CD4-positive, alpha-beta T cell treated with Interleukin-17A for 1 hour (primary cell): ENCODE measurements around the gene ANKRD52.
A peak's percentile ranks its signal among the peaks of the same experiment; 100 is the strongest.
"Not testable (repeated sequence)": the region's sequence is repeated elsewhere in the genome, so short reads cannot be mapped to it uniquely, and the experiment has no call there.

Experiments used
- DNase-seq: peaks from one replicate; pipeline ENCODE4 v3.0.0-alpha.2; 2020

The ANKRD52 gene

DNA sequence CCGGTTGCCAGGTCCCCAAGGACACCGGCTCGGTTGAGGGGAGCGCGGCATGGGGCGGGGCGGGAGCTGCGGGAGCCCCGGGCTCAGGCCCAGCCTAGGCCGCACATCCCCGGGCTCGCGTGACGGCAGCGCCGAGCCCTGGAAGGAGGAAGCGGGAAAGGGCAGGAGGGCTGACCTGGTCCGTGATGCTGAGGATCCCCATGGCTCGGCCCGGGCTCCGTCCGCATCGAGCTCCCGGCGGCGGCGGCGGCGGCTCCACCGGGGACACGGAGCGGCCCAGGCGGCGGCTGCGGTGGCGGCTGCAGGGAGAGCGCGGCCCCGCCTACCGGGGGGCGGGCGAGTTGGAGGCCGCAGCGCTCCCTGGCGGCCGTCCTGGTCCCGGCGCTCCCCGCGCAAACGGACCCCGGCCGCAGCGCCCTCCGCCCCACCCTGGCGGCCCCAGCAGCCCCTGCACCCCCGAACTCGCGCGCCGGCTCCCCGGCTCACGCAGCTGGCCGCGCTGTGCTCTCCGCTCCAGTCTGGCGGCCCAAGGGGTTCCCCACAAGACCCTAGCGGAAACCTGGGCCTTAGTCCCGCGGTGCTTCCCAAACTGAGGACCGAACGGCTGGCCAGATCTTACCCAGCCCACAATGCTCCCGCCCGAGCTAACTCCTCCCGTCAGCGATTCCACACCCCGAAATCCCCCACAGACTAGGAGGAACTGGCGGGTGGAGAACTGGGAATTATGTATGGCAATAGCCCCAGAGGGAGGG is at the start of gene ANKRD52:
Gene ANKRD52, minus strand, starts transcription at position 317 of the 752 bp plus-strand sequence. Its CDS starts 115 bp downstream, at position 202.
- peak; percentile 77 for DNase-seq

DNA sequence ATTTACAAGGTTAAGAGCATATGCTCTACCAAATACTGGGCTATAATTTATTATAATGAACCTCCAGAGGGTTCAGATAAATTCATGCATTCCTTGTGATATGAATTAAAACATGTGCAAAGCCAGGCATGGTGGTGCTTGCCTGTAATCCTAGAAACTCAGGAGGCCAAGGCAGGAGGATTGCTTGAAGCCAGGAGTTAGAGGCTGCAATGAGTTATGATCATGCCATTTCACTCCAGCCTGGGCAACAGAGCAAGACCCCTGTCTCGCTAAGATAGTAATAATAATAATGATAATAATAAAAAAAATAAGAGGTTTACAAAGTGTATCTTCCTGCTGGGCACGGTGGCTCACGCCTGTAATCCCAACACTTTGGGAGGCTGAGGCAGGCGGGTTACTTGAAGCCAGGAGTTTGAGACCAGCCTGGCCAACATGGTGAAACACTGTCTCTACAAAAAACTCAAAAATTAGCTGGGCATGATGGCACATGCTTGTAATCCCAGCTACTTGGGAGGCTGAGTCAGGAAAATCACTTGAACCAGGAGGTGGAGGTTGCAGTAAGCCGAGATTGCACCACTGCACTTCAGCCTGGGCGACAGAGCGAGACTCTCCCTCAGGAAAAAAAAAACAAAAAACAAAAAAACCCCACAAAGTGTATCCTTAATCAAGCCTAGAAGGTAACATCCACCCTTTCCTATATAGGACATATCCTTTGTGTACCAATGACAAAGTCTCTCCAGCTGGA is 49.2 kb upstream of the ANKRD52 start:
- no peak for DNase-seq

DNA sequence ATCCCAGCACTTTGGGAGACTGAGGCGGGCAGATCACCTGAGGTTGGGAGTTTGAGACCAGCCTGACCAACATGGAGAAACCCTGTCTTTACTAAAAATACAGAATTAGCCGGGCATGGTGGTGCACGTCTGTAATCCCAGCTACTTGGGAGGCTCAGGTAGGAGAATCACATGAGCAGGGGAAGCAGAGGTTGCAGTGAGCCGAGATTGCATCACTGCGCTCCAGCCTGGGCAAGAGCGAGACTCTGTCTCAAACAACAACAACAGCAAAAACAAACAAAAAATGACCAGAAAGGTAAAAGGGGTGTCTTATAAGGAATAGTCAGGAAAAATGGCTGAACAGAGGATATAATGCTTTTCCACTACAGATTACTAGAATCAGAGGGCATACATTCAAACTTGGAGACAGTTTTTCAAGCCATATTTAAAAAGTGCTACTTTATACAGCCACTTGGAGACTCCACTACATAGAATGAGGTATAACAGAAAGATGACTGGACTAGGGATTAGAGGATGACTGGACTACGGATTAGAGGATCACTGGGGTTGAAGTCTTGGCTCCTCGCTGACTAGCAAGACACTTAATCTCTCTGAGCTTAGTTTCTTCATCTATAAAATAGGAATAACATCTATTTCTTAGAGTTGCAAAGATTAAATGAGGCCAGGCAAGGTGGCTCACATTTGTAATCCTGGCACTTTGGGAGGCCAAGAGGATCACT is 46.8 kb upstream of the ANKRD52 start:
- no peak for DNase-seq

DNA sequence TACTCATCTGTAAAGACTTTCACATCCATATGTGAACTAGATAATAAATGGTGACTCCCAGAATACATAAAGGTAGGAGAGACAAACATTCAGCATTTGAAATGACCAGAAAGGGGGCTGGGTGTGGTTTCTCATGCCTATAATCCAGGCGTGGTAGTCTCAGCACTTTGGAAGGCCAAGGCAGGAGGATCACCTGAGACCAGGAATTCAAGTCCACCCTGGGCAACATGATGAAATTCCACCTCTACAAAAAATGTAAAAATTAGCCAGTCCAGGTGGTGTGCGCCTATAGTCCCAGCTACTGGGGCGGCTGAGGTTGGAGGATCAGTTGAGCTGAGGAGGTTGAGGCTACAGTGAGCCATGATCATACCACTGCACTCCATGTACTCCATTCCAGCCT is 46.1 kb upstream of the ANKRD52 start:
- DNase-seq = no peak

DNA sequence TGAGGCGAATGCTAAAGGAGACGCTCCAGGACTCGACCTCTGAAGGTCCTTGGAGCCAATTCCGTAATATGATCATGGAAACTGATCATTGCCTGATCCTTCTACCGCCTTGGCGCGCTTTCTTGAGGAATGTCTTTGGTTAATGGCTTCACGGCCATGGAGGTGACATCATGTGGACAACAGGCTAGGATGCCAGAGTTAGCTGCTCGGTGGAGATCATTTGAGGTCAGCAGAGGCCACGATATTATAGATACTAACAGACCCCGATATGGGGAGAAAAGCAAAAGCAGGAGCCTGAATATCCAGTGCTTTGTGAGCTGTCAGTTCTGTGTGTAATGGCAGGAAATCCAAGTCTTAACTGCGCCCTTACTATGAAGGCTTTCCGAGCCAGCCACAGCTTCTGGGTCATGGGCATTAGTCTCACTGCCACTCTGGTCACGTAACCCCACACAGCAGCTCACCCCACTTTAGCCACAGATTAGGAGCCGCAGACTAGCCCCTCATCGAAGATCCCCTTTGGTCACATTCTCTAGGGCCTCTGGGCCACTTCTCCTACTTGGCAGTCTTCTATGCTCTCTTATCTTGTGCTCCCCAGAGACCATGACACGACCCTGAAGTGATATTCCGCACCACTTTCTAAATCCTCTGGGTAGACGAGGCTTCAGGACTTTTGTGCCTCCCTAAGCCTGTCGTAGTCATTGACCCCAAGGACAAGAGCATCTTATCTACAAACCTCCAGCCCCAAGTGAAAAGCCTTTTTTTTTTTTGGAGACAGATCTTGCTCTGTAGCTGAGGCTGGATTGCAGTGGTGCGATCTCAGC is 42.7 kb upstream of the ANKRD52 start:
- no peak for DNase-seq

DNA sequence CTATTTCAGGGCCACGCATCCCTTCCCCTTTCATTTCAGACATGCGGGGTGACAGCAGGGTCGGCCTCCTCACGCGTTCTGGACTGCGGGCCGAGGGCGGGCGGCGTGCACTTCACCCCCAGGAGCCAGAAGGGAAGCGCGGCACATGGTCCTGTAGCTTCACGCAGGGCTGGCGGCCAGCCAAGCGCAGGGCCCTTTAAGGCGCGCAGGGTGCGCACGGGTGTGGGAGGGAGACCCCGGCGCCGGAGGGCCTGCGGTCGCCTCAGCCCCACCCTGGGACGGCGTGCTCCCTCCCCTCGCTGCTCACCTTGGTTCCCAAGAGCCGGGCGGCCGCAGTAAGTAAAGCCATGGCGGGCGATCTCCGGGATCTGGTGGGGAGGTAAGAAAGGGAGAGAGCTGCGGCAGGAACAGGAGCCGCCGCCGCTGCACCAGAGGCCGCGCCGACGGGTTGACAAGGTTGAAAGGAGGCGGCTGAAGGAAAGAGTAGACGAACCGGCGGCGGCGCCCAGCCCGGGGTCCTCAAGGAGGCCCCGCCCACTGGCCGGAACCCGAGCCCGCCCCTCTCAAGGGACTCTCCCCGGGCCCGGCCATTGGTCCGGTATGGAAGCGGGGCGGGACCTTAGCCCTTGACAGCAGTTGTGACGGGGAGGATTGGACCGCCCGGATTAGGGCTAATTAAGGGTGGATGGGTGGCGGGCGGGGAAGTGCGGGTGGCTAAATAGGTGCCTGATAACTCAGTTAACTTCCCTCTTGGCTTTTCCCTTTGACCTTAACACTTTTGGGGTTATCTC is 41.9 kb upstream of the ANKRD52 start, which contains the start of gene CS:
Gene CS, minus strand, starts transcription at position 478 of the 791 bp plus-strand sequence. Its CDS starts 129 bp downstream, at position 349.
- DNase-seq = peak; percentile 99

DNA sequence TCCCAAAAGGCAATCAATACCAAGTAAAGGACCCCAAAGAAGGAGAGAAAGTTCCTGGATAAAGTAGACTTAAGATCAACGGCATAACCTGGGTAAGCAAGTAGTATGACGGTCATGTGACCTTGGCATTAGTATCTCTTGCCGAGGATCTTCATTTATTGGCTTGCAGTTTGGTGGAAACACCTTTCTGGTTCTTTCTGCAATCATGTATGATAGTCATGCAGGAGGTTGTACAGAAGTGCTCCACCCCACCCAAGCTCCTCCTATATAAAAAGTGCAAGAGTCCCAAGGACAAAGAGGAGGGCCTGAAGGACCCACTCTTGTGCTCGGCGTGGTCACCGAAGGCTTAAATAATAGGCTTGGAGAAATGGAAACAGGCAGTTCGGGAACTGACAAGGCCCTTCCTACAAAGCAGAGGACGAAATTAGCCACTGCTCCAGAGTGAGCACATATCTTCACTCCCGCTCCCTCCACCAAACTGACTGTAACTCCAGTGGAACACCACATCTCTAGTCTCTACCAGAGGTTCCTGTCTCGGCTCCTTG is 41.2 kb upstream of the ANKRD52 start:
- DNase-seq = peak; percentile 57

DNA sequence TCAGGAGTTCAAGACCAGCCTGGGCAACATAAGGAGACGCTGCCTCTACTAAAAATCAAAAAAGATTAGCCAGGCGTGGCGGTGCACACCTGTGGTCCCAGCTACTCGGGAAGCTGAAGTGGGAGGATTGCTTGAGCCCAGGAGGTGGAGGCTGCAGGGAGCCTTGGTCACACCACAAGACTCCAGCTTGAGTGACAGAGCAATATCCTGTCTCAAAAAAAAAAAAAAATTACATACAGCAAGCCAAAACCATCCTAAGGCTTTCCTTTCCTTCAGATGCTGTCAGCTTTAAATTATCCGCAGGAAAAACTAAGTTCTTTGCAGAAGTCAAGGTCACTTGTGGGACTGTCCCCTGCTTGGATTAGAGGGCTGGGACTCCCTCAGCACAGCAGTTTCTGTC is 40.6 kb upstream of the ANKRD52 start:
- no peak for DNase-seq

DNA sequence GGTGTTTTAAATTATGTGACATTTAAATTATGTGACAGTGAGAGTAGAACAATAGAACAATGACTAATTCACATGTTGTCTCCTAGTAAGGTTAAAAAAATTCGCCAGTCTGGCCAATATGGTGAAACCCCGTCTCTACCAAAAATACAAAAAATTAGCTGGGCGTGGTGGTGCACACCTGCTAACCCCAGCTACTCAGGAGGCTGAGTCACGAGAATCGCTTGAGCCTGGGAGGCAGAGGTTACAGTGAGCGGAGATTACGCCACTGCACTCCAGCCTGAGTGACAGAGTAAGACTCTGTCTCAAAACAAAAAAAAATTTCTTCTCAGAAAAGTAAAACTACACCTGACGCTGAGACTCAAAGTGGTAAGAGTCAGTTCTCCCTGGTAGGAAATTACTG is 39.2 kb upstream of the ANKRD52 start:
- no peak for DNase-seq

DNA sequence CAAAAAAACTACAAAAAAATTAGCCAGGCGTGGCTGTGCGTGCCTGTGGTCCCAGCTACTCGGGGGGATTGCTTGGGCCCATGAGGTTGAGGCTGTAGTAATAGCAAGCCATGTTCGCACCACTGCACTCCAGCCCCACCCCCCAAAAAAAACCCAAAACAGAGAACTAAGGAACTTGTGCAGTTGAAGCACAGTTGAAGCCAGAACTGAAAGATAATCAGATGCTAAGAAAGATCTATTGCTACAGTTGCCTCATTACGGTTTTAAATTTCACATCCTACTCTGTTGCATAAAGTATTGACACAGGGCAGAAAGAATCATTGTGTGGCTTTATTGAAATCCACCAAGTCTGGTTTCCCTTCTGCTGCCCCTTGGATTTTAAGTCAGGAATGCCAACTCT is 38.1 kb upstream of the ANKRD52 start:
- DNase-seq = no peak

DNA sequence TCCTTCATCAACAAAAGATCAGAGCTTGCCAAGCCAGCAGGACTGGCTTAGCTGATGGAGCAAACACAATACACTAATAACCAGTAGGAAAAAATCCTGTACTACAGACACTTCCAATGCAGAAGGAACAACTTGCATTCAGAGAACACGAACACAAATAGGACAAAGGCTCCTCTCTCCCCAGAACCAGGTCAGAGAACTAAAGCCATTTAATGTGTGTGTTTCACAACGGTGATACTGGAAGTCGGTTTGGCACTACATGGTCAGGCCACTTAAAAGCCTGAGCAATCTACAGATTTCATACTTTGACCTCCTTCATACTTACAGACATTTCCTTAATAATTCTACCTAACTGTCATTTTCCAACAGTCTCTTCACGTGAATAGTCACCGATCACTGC is 35.6 kb upstream of the ANKRD52 start:
- no peak for DNase-seq

DNA sequence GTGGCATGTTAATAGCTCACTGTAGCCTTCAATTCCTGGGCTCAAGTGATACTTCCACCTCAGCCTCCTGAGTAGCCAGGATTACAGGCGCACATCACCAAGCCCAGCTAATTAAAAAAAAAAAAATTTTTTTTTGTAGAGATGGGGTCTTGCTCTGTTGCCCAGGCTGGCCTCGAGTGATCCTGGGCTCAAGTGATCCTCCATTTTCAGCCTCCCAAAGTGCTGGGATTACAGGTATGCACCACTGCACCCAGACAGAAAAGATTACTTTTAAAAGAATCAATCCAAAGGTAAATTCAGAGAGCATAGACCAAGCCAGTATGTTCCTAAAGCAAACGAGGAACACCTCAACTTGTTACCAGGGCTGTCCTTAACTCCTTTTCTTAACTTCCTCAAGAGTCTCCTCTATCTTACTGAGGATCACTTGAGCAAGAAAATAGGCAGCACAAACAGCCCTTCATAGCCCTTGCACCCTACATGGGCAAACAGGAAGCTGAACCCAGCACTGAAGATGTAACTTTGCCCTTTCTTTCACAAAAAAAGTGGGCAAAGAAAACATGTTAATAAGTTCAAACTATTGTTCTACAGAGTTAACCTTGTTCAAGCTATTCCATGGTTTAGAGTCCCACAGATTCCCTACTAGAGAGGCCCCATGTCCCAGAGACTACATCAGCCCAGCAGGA is 30.7 kb upstream of the ANKRD52 start:
- no peak for DNase-seq

DNA sequence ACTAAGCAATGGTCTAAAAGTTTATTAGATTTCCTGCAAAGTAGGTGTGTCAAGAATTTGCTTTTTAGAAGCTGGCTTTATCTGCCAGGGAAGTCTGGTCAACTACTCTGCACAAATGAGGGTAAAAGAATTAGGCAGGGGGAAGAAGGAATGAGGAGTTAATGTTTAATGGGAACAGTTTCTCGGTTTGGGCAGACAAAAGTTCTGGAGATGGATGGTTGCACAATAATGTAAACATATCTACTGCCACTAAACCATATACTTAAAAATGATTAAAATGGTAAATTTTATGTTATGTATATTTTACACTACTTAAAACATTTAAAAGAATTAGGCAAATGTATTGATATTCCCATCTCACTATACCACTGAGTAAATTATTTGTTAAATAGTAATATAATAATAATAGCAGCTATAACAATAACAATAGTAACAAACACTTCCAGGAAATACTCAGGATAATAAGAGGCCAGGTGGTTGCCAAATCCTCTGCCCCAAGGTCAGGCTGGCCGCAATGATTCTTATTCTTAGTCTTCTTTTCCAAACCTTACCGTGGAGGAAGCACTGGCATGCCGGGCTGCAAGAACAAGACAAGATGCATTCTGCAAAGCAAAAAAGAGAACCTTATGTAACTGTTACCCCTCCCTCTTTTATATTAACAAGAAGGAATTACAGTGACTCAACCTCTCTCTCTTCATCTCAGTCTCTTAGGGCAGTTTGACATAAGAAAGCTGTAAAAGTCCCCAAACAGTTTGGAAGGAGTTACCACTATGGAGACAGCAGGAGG is 28.1 kb upstream of the ANKRD52 start:
- no peak for DNase-seq

DNA sequence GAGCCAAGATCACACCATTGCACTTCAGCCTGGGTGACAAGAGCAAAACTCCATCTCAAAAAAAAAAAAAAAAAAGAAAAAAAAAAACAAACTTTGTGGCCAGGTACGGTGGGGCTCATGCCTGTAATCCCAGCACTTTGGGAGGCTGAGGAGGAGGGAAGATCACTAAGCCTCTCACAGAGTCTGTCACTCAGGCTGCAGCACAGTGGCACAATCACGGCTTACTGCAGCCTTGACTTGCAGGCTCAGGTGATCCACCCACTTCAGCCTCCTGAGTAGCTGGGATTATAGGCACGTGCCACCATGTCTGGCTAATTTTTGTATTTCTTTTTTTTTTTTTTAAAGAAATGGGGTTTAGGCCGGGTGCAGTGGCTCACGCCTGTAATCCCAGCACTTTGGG is 26.1 kb upstream of the ANKRD52 start:
- DNase-seq = not testable (repeated sequence)

DNA sequence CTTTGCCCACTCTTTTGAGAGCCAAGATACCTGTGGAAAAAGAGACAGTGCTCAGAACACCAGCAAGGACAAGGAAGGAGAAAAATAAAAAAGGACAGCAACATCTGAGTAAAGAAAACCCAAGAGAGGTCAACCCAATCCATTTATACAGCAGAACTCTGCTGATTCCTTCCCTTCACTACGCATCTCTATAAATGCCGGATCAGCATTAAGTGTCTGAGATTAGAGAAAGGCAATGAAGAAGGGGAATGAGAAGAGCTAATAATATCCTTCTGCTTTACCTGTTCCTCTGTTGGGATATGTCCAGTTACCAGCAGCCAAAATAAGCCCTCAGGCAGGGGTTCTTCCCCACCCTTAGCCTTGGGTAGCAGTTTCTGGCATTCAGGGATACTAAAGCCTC is 24.4 kb upstream of the ANKRD52 start:
- no peak for DNase-seq

DNA sequence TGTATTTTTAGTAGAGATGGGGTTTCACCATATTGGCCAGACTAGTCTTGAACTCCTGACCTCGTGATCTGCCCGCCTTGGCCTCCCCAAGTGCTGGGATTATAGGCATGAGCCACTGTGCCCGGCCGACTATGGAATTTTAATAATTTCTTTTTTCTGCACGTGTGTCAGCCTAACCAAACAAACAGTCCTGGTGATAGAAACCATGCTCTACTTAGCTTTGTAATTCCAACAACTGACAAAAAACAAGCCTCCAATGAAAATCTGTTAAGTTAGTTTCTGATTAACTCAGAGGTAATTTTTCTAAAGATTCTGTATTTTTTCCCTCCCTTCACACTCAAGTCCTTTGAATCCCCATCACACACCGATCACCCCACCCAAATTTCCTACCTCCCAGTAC is 23.8 kb upstream of the ANKRD52 start:
- DNase-seq = no peak

DNA sequence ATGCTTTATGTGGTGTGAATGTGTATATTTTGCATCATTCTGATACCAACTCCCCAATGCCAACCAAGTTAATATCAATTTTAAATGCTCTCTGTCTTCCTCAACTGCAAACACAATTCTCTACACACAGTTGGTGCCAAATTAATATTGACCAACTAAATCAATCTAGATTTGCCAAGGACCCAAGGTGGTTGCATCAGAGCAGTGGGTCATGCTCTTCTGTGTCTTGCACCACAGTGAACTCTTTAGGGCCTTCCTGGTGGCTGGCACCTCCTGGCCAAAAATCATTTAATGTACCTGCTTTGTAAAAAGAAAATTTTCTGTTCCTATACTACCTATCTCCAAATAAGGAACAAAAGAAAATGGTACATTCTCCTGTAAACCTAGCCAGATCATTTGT is 22.7 kb upstream of the ANKRD52 start:
- no peak for DNase-seq

DNA sequence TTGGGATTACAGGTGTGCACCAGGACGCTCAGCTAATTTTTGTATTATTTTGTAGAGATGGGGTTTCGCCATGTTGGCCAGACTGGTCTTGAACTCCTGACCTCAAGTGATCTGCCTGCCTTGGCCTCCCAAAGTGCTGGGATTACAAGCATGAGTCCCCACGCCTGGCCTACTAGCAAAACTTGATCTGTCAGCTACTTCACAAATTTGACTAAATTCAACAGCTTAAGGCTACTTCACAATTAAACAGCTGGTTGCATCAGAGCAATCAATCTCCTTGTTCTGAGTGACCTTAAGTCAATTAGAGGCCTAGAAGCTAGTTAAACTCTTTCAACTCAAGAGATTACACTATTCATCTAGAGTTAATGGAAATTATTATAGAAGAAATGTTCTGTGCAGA is 20.7 kb upstream of the ANKRD52 start:
- DNase-seq = no peak

DNA sequence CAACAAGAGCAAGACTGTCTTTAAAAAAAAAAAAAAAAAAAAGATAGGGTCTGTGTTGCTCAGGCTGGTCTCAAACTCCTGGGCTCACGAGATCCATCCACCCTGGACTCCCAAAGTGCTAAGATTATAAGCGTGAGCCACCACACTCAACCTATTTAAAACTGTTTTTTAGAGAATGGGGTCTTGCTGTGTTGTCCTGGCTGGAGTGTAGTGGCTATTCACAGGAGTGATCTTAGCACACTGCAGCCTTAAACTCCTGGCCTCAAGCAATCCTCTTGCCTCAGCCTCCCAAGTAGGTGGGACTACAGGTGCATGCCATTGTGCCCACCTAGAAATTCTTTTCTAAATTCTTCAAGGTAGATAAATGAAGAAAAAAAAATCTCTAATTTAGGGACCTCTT is 16.1 kb upstream of the ANKRD52 start:
- no peak for DNase-seq

DNA sequence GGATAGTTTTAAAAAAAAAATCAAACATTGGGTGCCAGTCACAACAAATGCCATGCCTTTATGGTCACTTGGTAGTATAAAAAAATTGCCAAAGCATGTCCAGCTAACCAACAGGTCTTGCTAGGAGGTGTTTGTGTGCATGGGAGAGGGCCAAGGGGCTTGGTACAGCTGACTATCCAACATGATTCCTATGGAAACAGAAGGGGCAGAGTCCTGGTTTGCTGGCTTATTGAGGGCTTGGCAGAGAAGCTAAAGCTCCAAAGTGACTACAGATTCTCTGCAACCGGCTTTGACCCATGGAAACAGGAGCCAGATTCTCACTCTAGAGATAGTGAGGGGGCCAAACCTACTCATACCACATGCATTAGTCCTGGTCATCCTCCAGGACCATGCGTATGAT is 14.3 kb upstream of the ANKRD52 start:
- DNase-seq = not testable (repeated sequence)
